ENCODE results near the gene AP1B1. TPM values are rescaled to one million over a fixed set of nuclear protein-coding genes. Genes with fewer than 3 reads are reported as not detected.

AP1B1 gene
- total and polyA plus RNA-seq, 2 of the 8 experiments (the other 6 are each of a cell fraction or from before 2014, with no cell fraction given): 64.2 to 86.8 TPM

DNA sequence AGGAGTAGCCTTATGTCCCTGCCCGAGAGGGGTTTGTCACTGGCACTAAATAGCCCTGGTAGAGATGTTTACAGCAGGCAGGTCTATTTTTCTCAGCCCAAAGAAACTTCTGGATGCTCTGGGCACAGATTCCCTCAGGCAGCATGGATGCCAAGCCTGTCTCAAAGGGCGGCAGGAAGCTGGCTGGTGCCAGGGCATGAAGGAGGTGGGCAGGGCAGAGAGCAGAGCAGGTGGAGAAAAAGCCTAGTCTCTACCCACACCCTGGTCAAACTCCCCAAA, 86.0 kb downstream of the AP1B1 start:
- FAIRE-seq: no peak
- peaks cover 0 to 7% (median 2%) of the 10 kb centered on the region in 4 experiments; a peak in 5 of 7 replicates for H3K4me1 ChIP-seq (replicated peaks in 1 of 4; ENCODE audit: control insufficient read depth in 3 of 4, insufficient read depth in 4 of 4, low read length in 3 of 4)
- H3K23me2 ChIP-seq (ENCODE audit: low read depth, low read length): peaks cover 4% of the 10 kb centered on the region; the same call in 1 of the 2 replicates
- H2BK15ac ChIP-seq (ENCODE audit: low read length): no peak overlapping the region
- no peak overlapping the region for H3K4me3 ChIP-seq (ENCODE audit: extremely low read depth in 1 of 4, insufficient read depth in 2 of 4, low read depth in 3 of 4, low read length in 4 of 4)
- no peak for DNase-seq (ENCODE audit: low read depth in 1 of 2, low spot score in 2 of 2)
- no peaks in the 10 kb centered on the region for H3K79me2 ChIP-seq (ENCODE audit: control insufficient read depth in 1 of 2, insufficient read depth in 2 of 2, low read length in 2 of 2)
- no peak overlapping the region for H4K8ac ChIP-seq (ENCODE audit: extremely low read depth, insufficient read depth, low read length)
- no peak overlapping the region for H3K14ac ChIP-seq (ENCODE audit: insufficient read length)
- H3K4ac ChIP-seq (replicated peaks; ENCODE audit: insufficient read length, low read depth, low read length): no peak overlapping the region
- H2BK5ac ChIP-seq (ENCODE audit: low read depth, low read length): no peak overlapping the region
- no peak overlapping the region for H4K91ac ChIP-seq (replicated peaks; ENCODE audit: insufficient read length, low read length)
- H2BK120ac ChIP-seq (replicated peaks; ENCODE audit: low read depth, low read length): no peak overlapping the region
- ChIA-PET CTCF (ENCODE audit: partially characterized antibody) (interaction anchor here (1.5 to 4.8 kb wide), 5 partner anchors 7 to 18 kb away, joined by 4 to 41 read pairs (median 8); no protein-coding TSS in a partner anchor), POLR2A (ENCODE audit: partially characterized antibody) (interaction anchor here (0.7 to 9.1 kb wide), 11 partner anchors 10 to 251 kb away, joined by 3 to 147 read pairs (median 9); partner anchors contain the start of genes EWSR1, RHBDD3 and THOC5)
- H4K20me1 ChIP-seq (replicated peaks in 1 of 2; ENCODE audit: control insufficient read depth in 1 of 2, insufficient read depth in 2 of 2, low read length in 2 of 2): peaks cover 6 to 15% of the 10 kb centered on the region in 2 experiments
- peaks cover 24 to 37% (median 25%) of the 10 kb centered on the region in 4 experiments for H3K36me3 ChIP-seq (ENCODE audit: control insufficient read depth in 2 of 4, insufficient read depth in 4 of 4, low read length in 3 of 4)
- no peak overlapping the region for H3K23ac ChIP-seq (ENCODE audit: insufficient read length)
- H4K5ac ChIP-seq (ENCODE audit: insufficient read length, low read depth, low read length): no peak overlapping the region
- no peak overlapping the region for H3K56ac ChIP-seq (replicated peaks; ENCODE audit: insufficient read length, low read depth, low read length)
- no peak overlapping the region for H2BK20ac ChIP-seq (ENCODE audit: low read length)
- H3K9me3 ChIP-seq (ENCODE audit: insufficient read depth in 2 of 2, low read depth in 1 of 2, low read length in 1 of 2): no peaks in the 10 kb centered on the region
- H3K27me3 ChIP-seq (replicated peaks in 1 of 4; ENCODE audit: control insufficient read depth in 3 of 4, extremely low read depth in 1 of 4, insufficient read depth in 3 of 4, low read length in 3 of 4): peaks cover 0 to under 1% (median 0%) of the 10 kb centered on the region in 4 experiments; a peak in 1 of 7 replicates
- no peak overlapping the region for H3K18ac ChIP-seq (ENCODE audit: extremely low read depth, low read length)
- H2AFZ ChIP-seq (ENCODE audit: low read length): no peak overlapping the region
- H3K4me2 ChIP-seq (ENCODE audit: insufficient read depth in 1 of 2, low read depth in 2 of 2, low read length in 2 of 2): no peak overlapping the region
- no peak overlapping the region for H2BK12ac ChIP-seq (ENCODE audit: low read depth, low read length)
- no peak overlapping the region for H2AK5ac ChIP-seq (ENCODE audit: low read depth, low read length)
- H3K27ac ChIP-seq (ENCODE audit: low read depth, low read length): no peak overlapping the region
- H3K79me1 ChIP-seq (ENCODE audit: low read depth, low read length): no peaks in the 10 kb centered on the region
- no peak overlapping the region for H3K9ac ChIP-seq (replicated peaks in 1 of 4; ENCODE audit: extremely low read depth in 1 of 4, low read depth in 3 of 4, low read length in 3 of 4)
- 92% methylated on average over 2 of the region's 2 CpGs; no CpG with 5 or more reads in 1 of the 2 experiments for WGBS, 2 experiments (ENCODE audit: extremely low coverage in 1 of 2, insufficient coverage in 1 of 2, insufficient read length in 1 of 2, insufficient replicate concordance in 2 of 2, low coverage in 1 of 2, low lambda C conversion rate in 2 of 2, missing lambda C conversion rate in 1 of 2)
- no peak for TF ChIP-seq NRF1 (IDR thresholded peaks at IDR 0.05; ENCODE audit: low read depth, low read length)
- no peak for TF ChIP-seq TBP (IDR thresholded peaks at IDR 0.05; ENCODE audit: low read depth, low read length)
- no peak for TF ChIP-seq SUZ12 (IDR thresholded peaks at IDR 0.05; ENCODE audit: low read length)
- TF ChIP-seq, protein P1, sequence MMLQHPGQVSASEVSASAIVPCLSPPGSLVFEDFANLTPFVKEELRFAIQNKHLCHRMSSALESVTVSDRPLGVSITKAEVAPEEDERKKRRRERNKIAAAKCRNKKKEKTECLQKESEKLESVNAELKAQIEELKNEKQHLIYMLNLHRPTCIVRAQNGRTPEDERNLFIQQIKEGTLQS (IDR thresholded peaks at IDR 0.05; ENCODE audit: insufficient read depth, low read depth, low read length): no peak
- no peak for TF ChIP-seq GABPA (IDR thresholded peaks at IDR 0.05; ENCODE audit: borderline replicate concordance, insufficient read depth, low read length)
- TF ChIP-seq TAF7 (optimal IDR thresholded peaks at IDR 0.05; ENCODE audit: borderline replicate concordance, low read depth, low read length): no peak
- TF ChIP-seq TEAD4 (IDR thresholded peaks at IDR 0.05; ENCODE audit: low read depth, low read length): no peak
- no peak for TF ChIP-seq SP2 (IDR thresholded peaks at IDR 0.05; ENCODE audit: low read length)
- TF ChIP-seq, protein P2, sequence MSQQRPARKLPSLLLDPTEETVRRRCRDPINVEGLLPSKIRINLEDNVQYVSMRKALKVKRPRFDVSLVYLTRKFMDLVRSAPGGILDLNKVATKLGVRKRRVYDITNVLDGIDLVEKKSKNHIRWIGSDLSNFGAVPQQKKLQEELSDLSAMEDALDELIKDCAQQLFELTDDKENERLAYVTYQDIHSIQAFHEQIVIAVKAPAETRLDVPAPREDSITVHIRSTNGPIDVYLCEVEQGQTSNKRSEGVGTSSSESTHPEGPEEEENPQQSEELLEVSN (IDR thresholded peaks at IDR 0.05): no peak
- TF ChIP-seq BRCA1 (IDR thresholded peaks at IDR 0.05; ENCODE audit: low read depth, low read length): no peak
- no peak for TF ChIP-seq POLR2AphosphoS5 (IDR thresholded peaks at IDR 0.05; ENCODE audit: low read depth, low read length)
- no peak for TF ChIP-seq CBX5 (IDR thresholded peaks at IDR 0.05; ENCODE audit: low read depth, low read length)
- no peak for TF ChIP-seq PHF8 (conservative IDR thresholded peaks at IDR 0.05; ENCODE audit: low read depth, low read length)
- TF ChIP-seq JUN (IDR thresholded peaks at IDR 0.05; ENCODE audit: low read depth, low read length): no peak

Data from H1 (cell line).